ENCODE results near the gene TRIM17.

The TRIM17 gene

GRCh38 chr1:228400237-228400651, 16.4 kb downstream of the TRIM17 start:
- H2AFZ ChIP-seq (ENCODE audit: low read length, unreplicated experiment): no peak overlapping the region
- H3K79me2 ChIP-seq (ENCODE audit: control insufficient read depth, insufficient read depth, low read length, unreplicated experiment): peaks cover 53% of the 10 kb centered on the region
- no peak overlapping the region for H3K27ac ChIP-seq (ENCODE audit: low read depth, low read length)
- no peaks in the 10 kb centered on the region for H3K27me3 ChIP-seq (ENCODE audit: insufficient read depth, low read length)
- H3K4me1 ChIP-seq (ENCODE audit: control insufficient read depth, insufficient read depth, low read length, unreplicated experiment): peaks cover 16% of the 10 kb centered on the region
- H3K36me3 ChIP-seq (ENCODE audit: insufficient read depth, low read length): peaks cover 5% of the 10 kb centered on the region; the same call in 1 of the 2 replicates
- H3K4me3 ChIP-seq (ENCODE audit: low read depth, low read length): no peak overlapping the region

DNA sequence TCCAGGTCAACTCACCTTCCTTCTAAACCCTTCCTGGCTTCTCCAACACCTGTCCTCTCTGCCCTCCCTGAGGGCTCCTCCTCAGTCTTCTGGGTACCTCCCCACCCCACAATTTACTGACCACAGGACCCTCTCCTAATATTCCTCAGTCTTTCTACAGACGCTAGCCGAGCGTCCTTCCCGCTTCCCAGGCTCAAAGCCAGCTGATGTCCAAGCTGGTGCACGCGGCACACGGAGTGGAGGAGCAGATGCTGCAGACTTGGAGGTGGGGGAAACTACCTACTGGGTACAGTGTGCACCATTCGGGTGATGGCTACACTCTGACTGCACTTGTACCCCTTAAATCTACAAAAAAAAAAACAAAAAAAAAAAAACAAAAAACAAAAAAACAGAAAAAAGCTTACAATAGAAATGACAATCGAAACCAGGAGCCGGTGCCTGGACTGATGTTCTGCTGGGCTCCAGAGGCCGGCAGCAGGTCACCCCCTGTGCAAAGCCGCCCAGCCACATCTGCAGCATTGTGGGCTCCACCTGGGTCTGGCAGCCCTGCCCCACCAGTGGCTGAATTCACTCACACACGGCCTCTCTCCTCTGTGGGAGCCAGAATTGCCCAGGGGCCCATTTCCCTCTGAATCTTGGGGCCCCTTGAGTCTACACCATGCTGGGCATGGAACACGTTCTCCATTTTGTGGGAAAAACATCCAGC, 17.0 kb downstream of the TRIM17 start:
- H3K27ac ChIP-seq (ENCODE audit: low read depth, low read length): no peak overlapping the region
- no peak overlapping the region for H2AFZ ChIP-seq (ENCODE audit: low read length, unreplicated experiment)
- H3K36me3 ChIP-seq (ENCODE audit: insufficient read depth, low read length): peaks cover 5% of the 10 kb centered on the region; the same call in 1 of the 2 replicates
- H3K4me1 ChIP-seq (ENCODE audit: control insufficient read depth, insufficient read depth, low read length, unreplicated experiment): peaks cover 10% of the 10 kb centered on the region
- peaks cover 48% of the 10 kb centered on the region for H3K79me2 ChIP-seq (ENCODE audit: control insufficient read depth, insufficient read depth, low read length, unreplicated experiment)
- H3K4me3 ChIP-seq (ENCODE audit: low read depth, low read length): no peak overlapping the region
- H3K27me3 ChIP-seq (ENCODE audit: insufficient read depth, low read length): no peaks in the 10 kb centered on the region

- peaks cover 5% of the 10 kb centered on the region; the same call in 1 of the 2 replicates for H3K36me3 ChIP-seq (ENCODE audit: insufficient read depth, low read length)
- peaks cover 9% of the 10 kb centered on the region for H3K4me1 ChIP-seq (ENCODE audit: control insufficient read depth, insufficient read depth, low read length, unreplicated experiment)
- no peak overlapping the region for H3K27ac ChIP-seq (ENCODE audit: low read depth, low read length)
- no peak overlapping the region for H3K4me3 ChIP-seq (ENCODE audit: low read depth, low read length)
- H3K27me3 ChIP-seq (ENCODE audit: insufficient read depth, low read length): no peaks in the 10 kb centered on the region
- H3K79me2 ChIP-seq (ENCODE audit: control insufficient read depth, insufficient read depth, low read length, unreplicated experiment): peaks cover 40% of the 10 kb centered on the region
- no peak overlapping the region for H2AFZ ChIP-seq (ENCODE audit: low read length, unreplicated experiment)
These were observed 17.8 kb downstream of the TRIM17 start for GRCh38 chr1:228398741-228399461.

GRCh38 chr1:228397966-228398365, 18.7 kb downstream of the TRIM17 start:
- no peak overlapping the region for H2AFZ ChIP-seq (ENCODE audit: low read length, unreplicated experiment)
- no peaks in the 10 kb centered on the region for H3K27me3 ChIP-seq (ENCODE audit: insufficient read depth, low read length)
- peaks cover 31% of the 10 kb centered on the region for H3K79me2 ChIP-seq (ENCODE audit: control insufficient read depth, insufficient read depth, low read length, unreplicated experiment)
- peaks cover 16% of the 10 kb centered on the region for H3K4me1 ChIP-seq (ENCODE audit: control insufficient read depth, insufficient read depth, low read length, unreplicated experiment)
- no peak overlapping the region for H3K27ac ChIP-seq (ENCODE audit: low read depth, low read length)
- H3K4me3 ChIP-seq (ENCODE audit: low read depth, low read length): no peak overlapping the region
- H3K36me3 ChIP-seq (ENCODE audit: insufficient read depth, low read length): peaks cover 5% of the 10 kb centered on the region; the same call in 1 of the 2 replicates

- Histone ChIP-seq H3K27me3 (ENCODE audit: insufficient read depth, low read length) (no peaks in the 10 kb centered on the region), H3K36me3 (ENCODE audit: insufficient read depth, low read length) (peaks cover 5% of the 10 kb centered on the region; the same call in 1 of the 2 replicates), H3K4me3 (ENCODE audit: low read depth, low read length) (no peak overlapping the region), H3K4me1 (ENCODE audit: control insufficient read depth, insufficient read depth, low read length, unreplicated experiment) (peaks cover 25% of the 10 kb centered on the region), H2AFZ (ENCODE audit: low read length, unreplicated experiment) (no peak overlapping the region), H3K79me2 (ENCODE audit: control insufficient read depth, insufficient read depth, low read length, unreplicated experiment) (peaks cover 21% of the 10 kb centered on the region), H3K27ac (ENCODE audit: low read depth, low read length) (no peak overlapping the region)
These were observed 19.6 kb downstream of the TRIM17 start for GRCh38 chr1:228396770-228397662.

DNA sequence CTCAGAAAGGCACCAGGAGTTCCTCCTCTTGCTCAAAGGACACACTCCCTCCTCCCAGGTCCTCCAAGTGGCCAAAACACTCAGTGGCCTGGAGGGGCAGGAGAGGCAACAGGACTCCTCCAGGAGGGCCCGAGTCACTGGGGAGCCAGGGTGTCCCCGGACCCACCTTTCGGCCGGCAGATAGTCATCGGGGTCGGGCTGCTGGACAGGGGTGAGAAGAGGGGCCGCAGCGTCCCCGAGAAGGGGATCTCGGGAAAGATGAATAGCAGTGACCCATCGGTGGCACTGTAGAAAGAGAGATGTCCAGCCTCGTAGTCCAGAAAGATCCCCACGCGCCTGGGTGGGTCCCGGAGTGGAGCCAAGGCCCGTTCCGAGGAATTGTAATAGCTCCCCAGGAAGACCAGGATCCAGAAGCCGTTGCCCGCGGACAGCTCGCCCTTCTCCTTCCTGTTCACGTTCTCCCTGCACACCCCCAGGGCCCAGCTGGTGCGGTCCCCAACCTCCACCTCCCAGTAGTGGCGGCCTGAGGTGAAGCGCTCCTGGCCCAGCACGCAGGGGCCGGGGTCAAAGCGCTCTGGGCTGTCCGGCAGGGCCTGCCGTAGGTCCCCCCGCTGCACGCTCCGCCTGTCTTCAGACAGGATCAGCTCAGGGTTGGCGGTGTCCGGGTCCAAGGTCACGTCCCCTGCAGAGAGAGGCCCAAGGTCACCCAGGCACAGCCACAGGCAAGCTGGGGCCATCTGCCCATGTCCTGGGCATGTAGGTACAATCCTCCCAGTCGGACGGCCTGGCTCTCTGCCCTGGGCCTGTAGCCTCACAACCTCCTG, 21.9 kb downstream of the TRIM17 start:
- peaks cover 27% of the 10 kb centered on the region for H3K4me1 ChIP-seq (ENCODE audit: control insufficient read depth, insufficient read depth, low read length, unreplicated experiment)
- H3K27ac ChIP-seq (ENCODE audit: low read depth, low read length): no peak overlapping the region
- H3K4me3 ChIP-seq (ENCODE audit: low read depth, low read length): no peak overlapping the region
- H3K79me2 ChIP-seq (ENCODE audit: control insufficient read depth, insufficient read depth, low read length, unreplicated experiment): peaks cover 4% of the 10 kb centered on the region
- no peak overlapping the region for H2AFZ ChIP-seq (ENCODE audit: low read length, unreplicated experiment)
- no peaks in the 10 kb centered on the region for H3K27me3 ChIP-seq (ENCODE audit: insufficient read depth, low read length)
- H3K36me3 ChIP-seq (ENCODE audit: insufficient read depth, low read length): no peaks in the 10 kb centered on the region

DNA sequence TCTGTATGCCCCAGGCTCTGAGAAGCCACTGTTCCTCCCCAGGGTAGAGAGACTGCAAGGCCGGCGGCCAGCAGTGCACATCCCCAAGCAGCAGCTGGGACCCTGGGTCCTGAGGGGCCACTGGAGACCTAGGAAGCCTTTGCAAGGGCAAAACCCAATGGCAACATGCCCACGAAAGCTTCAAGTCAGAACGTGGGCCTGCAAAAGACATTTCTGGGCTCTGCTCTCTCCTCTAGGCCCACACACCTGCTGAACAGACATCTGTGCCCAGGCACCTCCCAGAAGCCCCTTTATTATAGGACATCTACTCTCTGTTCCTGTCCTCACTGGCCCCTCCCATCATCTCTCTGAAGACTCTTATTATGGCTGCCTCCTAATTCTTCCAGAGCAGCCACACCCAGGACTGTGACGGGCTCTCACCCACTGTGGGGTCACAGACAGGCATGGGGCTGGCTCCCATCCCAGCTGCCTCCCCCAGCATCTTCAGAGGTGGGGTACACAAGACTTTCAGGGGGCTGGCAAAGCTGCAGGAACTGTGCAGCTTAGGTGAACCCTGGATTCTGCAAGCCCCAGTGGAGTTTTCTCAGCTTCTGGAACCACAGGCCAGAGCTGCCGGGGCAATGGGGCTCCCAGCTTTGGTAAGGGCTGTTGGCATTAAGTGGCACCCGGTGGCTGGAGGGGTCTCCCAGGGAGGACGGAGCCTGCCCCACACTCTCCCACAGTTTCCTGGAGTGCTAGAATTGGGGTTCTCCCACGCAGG, 22.7 kb downstream of the TRIM17 start:
- Histone ChIP-seq H3K36me3 (ENCODE audit: insufficient read depth, low read length) (no peaks in the 10 kb centered on the region), H3K27me3 (ENCODE audit: insufficient read depth, low read length) (no peaks in the 10 kb centered on the region), H3K4me1 (ENCODE audit: control insufficient read depth, insufficient read depth, low read length, unreplicated experiment) (peaks cover 27% of the 10 kb centered on the region), H3K4me3 (ENCODE audit: low read depth, low read length) (no peak overlapping the region), H3K79me2 (ENCODE audit: control insufficient read depth, insufficient read depth, low read length, unreplicated experiment) (peaks cover 3% of the 10 kb centered on the region), H2AFZ (ENCODE audit: low read length, unreplicated experiment) (no peak overlapping the region), H3K27ac (ENCODE audit: low read depth, low read length) (no peak overlapping the region; the same call in 1 of the 2 replicates)

GRCh38 chr1:228393268-228393701, 23.4 kb downstream of the TRIM17 start:
- Histone ChIP-seq H3K27me3 (ENCODE audit: insufficient read depth, low read length) (no peaks in the 10 kb centered on the region), H3K4me1 (ENCODE audit: control insufficient read depth, insufficient read depth, low read length, unreplicated experiment) (peaks cover 27% of the 10 kb centered on the region), H3K27ac (ENCODE audit: low read depth, low read length) (no peak overlapping the region; the same call in 1 of the 2 replicates), H3K36me3 (ENCODE audit: insufficient read depth, low read length) (no peaks in the 10 kb centered on the region), H3K79me2 (ENCODE audit: control insufficient read depth, insufficient read depth, low read length, unreplicated experiment) (no peaks in the 10 kb centered on the region), H3K4me3 (ENCODE audit: low read depth, low read length) (no peak overlapping the region), H2AFZ (ENCODE audit: low read length, unreplicated experiment) (no peak overlapping the region)

DNA sequence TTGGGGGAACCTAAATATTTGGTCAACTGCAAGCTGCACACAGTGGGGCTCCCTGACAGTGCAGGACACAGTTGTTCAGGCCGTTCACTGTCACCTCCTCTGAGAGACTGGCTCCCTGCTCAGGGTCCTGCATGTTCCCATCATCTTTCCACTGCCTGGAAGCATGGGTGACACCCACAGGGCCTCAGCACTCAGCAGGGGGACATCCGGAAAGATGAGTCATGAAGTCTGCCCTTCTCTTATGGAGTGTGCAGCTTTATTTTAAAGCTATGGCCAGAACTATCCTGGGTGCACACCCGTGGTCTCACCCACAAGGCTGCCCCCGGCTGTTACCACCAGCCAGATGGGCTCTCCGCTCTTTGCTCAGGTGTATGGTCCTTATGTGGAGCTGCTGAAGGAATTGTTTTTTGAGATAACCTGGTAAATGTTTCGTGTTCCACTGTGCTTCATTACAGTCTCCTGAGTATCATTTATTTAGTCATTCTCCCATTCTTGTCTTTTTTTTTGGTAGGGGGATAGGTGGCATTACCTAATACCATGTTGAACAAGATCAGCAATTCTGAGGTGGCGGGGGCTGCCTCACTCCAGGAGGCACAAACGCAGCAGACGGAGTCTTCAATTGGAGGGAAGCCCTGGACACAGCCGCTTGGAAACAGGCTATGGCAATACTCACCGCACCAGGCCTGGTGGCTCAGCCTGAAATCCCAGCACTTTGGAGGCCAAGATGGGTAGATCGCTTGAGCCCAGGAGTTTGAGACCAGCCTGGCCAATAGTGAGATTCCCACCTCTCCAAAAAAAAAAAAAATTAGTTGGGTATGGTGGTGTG, 24.3 kb downstream of the TRIM17 start:
- H3K4me1 ChIP-seq (ENCODE audit: control insufficient read depth, insufficient read depth, low read length, unreplicated experiment): peaks cover 27% of the 10 kb centered on the region
- no peak overlapping the region for H2AFZ ChIP-seq (ENCODE audit: low read length, unreplicated experiment)
- no peak overlapping the region for H3K27ac ChIP-seq (ENCODE audit: low read depth, low read length)
- H3K4me3 ChIP-seq (ENCODE audit: low read depth, low read length): 0 out of 2 replicates have a peak overlapping the region, but pooled peaks have one; percentile 15
- no peaks in the 10 kb centered on the region for H3K27me3 ChIP-seq (ENCODE audit: insufficient read depth, low read length)
- H3K36me3 ChIP-seq (ENCODE audit: insufficient read depth, low read length): no peaks in the 10 kb centered on the region
- H3K79me2 ChIP-seq (ENCODE audit: control insufficient read depth, insufficient read depth, low read length, unreplicated experiment): no peaks in the 10 kb centered on the region

Data from ACC112 (cell line).